ENCODE results near the gene AK2. TPM values are rescaled to one million over a fixed set of nuclear protein-coding genes. Genes with fewer than 3 reads are reported as not detected.

Gene AK2
- total RNA-seq, 1 experiment from 2014 or later, result 191 TPM

DNA sequence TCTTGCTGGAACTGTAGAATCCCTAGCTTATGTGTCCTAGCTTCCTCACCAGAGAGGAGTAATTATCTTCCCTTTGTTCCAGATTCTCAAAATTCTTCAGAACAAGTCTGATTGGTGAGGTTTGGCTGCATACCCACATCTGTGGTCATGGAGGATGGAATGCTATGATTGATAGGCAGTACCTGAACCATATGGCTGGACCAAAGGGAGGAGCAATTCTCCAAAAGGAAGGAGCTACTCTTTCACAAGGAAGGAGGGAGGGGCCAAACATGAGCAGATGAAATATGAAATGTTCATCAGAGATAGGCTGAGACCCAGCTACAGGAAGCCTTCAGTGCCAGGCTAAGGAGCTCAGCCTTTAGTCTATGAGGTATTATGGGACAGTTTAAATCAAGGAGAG, 67.1 kb downstream of the AK2 start:
- Histone ChIP-seq H3K4me3 (no peak overlapping the region), H4K20me1 (ENCODE audit: insufficient read depth) (no peaks in the 10 kb centered on the region), H3K9me3 (ENCODE audit: insufficient read depth, low read depth) (no peaks in the 10 kb centered on the region), H3K27ac (peak overlapping the region; percentile 51), H3K9me2 (ENCODE audit: insufficient read depth) (no peaks in the 10 kb centered on the region), H3K36me3 (ENCODE audit: low read depth) (no peaks in the 10 kb centered on the region), H3F3A (ENCODE audit: insufficient read depth, low read depth) (peaks cover 31% of the 10 kb centered on the region), H3K79me2 (ENCODE audit: low read depth) (no peaks in the 10 kb centered on the region), H3K4me2 (peak overlapping the region; percentile 46), H3K4me1 (replicated peaks; ENCODE audit: insufficient read depth) (peaks cover 34% of the 10 kb centered on the region), H2AFZ (no peak overlapping the region), H3K27me3 (ENCODE audit: insufficient read depth, low read depth) (no peaks in the 10 kb centered on the region)
- intact Hi-C loops (cut with micrococcal nuclease; ENCODE audit: unreplicated experiment), result loop anchor here (2.0 kb wide), 1 partner anchor 39 kb away; no protein-coding TSS in a partner anchor
- CTCF ChIA-PET, result interaction anchor here (0.6 to 1.1 kb wide), 6 partner anchors 11 to 271 kb away, joined by 3 to 6 read pairs (median 4); no protein-coding TSS in a partner anchor
- POLR2A ChIA-PET (ENCODE audit: unreplicated experiment), result interaction anchor here (0.6 to 0.9 kb wide), 7 partner anchors 14 to 318 kb away, joined by 3 to 9 read pairs (median 3); partner anchors contain the start of gene RBBP4
- TF ChIP-seq EZH2 (IDR thresholded peaks at IDR 0.05; ENCODE audit: low read depth), result no peak
- DNase-seq, result peak; percentile 48 to 92
- BruUV-seq (replicated peaks), result no TSS peak

DNA sequence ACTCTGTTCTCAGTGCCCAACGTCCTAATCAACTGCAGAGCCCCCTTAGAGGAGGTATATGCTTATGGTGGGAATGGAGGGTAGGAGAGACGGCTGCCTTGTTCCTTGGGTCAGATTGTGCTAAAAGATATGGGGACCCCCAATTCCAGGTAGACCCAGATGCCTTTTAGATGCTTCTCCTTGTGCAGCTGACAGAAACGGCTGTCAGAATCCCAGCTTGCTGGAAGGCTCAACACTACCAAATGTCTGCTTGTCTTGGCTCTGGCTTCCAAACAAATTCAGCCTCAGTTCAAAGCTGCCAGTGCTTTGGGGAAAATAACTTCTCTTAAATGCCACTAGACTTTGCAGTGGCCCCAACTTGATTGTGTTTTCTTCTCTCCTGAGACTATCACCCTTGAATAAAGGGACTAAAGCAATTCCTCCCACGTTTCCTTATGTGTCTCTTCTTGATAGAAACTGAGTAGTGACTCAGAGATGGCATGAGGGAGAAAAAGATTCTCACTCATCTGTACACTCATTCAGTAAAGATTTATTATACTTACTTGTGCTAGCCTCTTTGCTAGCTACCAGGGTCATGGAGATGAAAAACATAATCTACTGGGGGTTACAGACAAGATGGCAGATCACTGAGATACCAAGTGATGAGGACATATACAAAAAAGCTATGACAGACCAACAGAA, 68.7 kb downstream of the AK2 start:
- H3K9me2 ChIP-seq (ENCODE audit: insufficient read depth), result no peaks in the 10 kb centered on the region
- no peak overlapping the region for H3K27ac ChIP-seq
- peaks cover 37% of the 10 kb centered on the region for H3K4me1 ChIP-seq (replicated peaks; ENCODE audit: insufficient read depth)
- DNase-seq, result no peak
- H3K4me2 ChIP-seq, result no peak overlapping the region
- H2AFZ ChIP-seq, result no peak overlapping the region
- H3K79me2 ChIP-seq (ENCODE audit: low read depth), result peaks cover 10% of the 10 kb centered on the region
- ChIA-PET POLR2A (ENCODE audit: unreplicated experiment) (no interaction called here), CTCF (no interaction called here)
- peaks cover 4% of the 10 kb centered on the region; the same call in 1 of the 2 replicates for H4K20me1 ChIP-seq (ENCODE audit: insufficient read depth)
- intact Hi-C loops (cut with micrococcal nuclease; ENCODE audit: unreplicated experiment), result loop anchor here (2.0 kb wide), 1 partner anchor 41 kb away; no protein-coding TSS in a partner anchor
- no peaks in the 10 kb centered on the region for H3K9me3 ChIP-seq (ENCODE audit: insufficient read depth, low read depth)
- H3K27me3 ChIP-seq (ENCODE audit: insufficient read depth, low read depth), result no peaks in the 10 kb centered on the region
- TF ChIP-seq EZH2 (IDR thresholded peaks at IDR 0.05; ENCODE audit: low read depth), result no peak
- TF ChIP-seq, protein P1, sequence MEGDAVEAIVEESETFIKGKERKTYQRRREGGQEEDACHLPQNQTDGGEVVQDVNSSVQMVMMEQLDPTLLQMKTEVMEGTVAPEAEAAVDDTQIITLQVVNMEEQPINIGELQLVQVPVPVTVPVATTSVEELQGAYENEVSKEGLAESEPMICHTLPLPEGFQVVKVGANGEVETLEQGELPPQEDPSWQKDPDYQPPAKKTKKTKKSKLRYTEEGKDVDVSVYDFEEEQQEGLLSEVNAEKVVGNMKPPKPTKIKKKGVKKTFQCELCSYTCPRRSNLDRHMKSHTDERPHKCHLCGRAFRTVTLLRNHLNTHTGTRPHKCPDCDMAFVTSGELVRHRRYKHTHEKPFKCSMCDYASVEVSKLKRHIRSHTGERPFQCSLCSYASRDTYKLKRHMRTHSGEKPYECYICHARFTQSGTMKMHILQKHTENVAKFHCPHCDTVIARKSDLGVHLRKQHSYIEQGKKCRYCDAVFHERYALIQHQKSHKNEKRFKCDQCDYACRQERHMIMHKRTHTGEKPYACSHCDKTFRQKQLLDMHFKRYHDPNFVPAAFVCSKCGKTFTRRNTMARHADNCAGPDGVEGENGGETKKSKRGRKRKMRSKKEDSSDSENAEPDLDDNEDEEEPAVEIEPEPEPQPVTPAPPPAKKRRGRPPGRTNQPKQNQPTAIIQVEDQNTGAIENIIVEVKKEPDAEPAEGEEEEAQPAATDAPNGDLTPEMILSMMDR (conservative IDR thresholded peaks at IDR 0.05), result no peak
- H3F3A ChIP-seq (ENCODE audit: insufficient read depth, low read depth), result peaks cover 31% of the 10 kb centered on the region
- no TSS peak for BruUV-seq (replicated peaks)
- H3K36me3 ChIP-seq (ENCODE audit: low read depth), result no peaks in the 10 kb centered on the region
- H3K4me3 ChIP-seq, result no peak overlapping the region

DNA sequence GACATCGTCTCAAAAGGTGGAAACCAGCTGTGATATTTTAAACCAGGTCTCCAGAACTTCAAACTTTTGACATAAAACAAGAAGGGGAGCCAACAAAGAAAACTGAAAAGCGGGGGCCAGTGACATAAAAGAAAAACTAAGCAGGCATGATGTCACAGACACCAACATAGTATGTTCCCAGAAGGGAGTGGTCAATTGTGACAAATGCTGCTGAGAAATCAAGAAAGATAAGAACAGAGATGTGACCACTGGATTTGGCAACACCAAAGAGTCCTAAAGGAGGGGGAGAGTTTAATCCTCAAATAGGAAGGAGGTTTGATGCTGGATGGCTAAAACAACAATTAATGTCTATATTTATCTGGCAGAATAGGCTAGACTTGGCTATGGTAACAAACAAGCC, 69.8 kb downstream of the AK2 start:
- DNase-seq, result no peak
- no peak for TF ChIP-seq EZH2 (IDR thresholded peaks at IDR 0.05; ENCODE audit: low read depth)
- TF ChIP-seq, protein P1 (conservative IDR thresholded peaks at IDR 0.05), result no peak
- Histone ChIP-seq H3K27ac (no peak overlapping the region), H3K4me2 (no peak overlapping the region), H3F3A (ENCODE audit: insufficient read depth, low read depth) (peaks cover 33% of the 10 kb centered on the region), H3K27me3 (ENCODE audit: insufficient read depth, low read depth) (no peaks in the 10 kb centered on the region), H4K20me1 (ENCODE audit: insufficient read depth) (peaks cover 10% of the 10 kb centered on the region; the same call in 1 of the 2 replicates), H2AFZ (no peak overlapping the region), H3K79me2 (ENCODE audit: low read depth) (peaks cover 21% of the 10 kb centered on the region), H3K4me1 (replicated peaks; ENCODE audit: insufficient read depth) (peaks cover 42% of the 10 kb centered on the region), H3K4me3 (no peak overlapping the region), H3K9me2 (ENCODE audit: insufficient read depth) (no peaks in the 10 kb centered on the region), H3K36me3 (ENCODE audit: low read depth) (no peaks in the 10 kb centered on the region), H3K9me3 (ENCODE audit: insufficient read depth, low read depth) (no peaks in the 10 kb centered on the region)
- CTCF ChIA-PET, result interaction anchor here (0.7 kb wide), 1 partner anchor 69 kb away, joined by 6 read pairs; no protein-coding TSS in a partner anchor
- intact Hi-C loops (cut with micrococcal nuclease; ENCODE audit: unreplicated experiment), result no loop called here
- POLR2A ChIA-PET (ENCODE audit: unreplicated experiment), result no interaction called here
- BruUV-seq (replicated peaks), result no TSS peak
